K562 (cell line): Measurements from ENCODE around the gene TARP.

Experiments
- CAMTA2 ChIP-seq: fragments of 250-450 bp; sonication (Bioruptor Pico); conservative IDR thresholded peaks from 2 replicates; pipeline ENCODE4 v1.5.1; 2022
- CHD2 ChIP-seq: IDR thresholded peaks from 2 replicates; pipeline ENCODE4 v1.6.1; 2011; ENCODE audit warnings: low read depth, low read length
- CSDE1 ChIP-seq, 2 experiments: fragments of 450-650 bp; IDR thresholded peaks; 2 replicates each; pipeline ENCODE4 v1.6.1; 2016; ENCODE audit warnings: mild to moderate bottlenecking in 1 of 2
- E2F6 ChIP-seq, 2 experiments: IDR thresholded peaks; 2 replicates each; pipeline ENCODE4 v1.6.1; 2011; ENCODE audit warnings: borderline replicate concordance in 1 of 2, control low read depth in 1 of 2, low read depth in 1 of 2, low read length in 1 of 2, mild to moderate bottlenecking in 1 of 2, mixed read lengths in 1 of 2, moderate library complexity in 1 of 2; ENCODE audit not compliant: insufficient read depth in 1 of 2, insufficient read length in 1 of 2, poor library complexity in 1 of 2, severe bottlenecking in 1 of 2; ENCODE audit errors: extremely low read depth in 1 of 2
- EP400 ChIP-seq: fragments of 450-650 bp; IDR thresholded peaks from 2 replicates; pipeline ENCODE4 v1.6.1; 2017; ENCODE audit warnings: antibody characterized with exemption, mild to moderate bottlenecking, moderate library complexity
- FOXJ3 ChIP-seq: sonication (generic); formaldehyde crosslinking; IDR thresholded peaks from 2 replicates; pipeline ENCODE4 v1.4.0; 2020; ENCODE audit warnings: mild to moderate bottlenecking, missing genetic modification reagents
- GTF2A2 ChIP-seq: IDR thresholded peaks from 2 replicates; pipeline ENCODE4 v1.6.1; 2016; ENCODE audit warnings: mild to moderate bottlenecking, missing genetic modification characterization, missing compliant biosample characterization
- HDAC2 ChIP-seq: fragments of 450-650 bp; IDR thresholded peaks from 2 replicates; pipeline ENCODE4 v1.6.1; 2016; ENCODE audit warnings: mild to moderate bottlenecking
- HDAC3 ChIP-seq: fragments of 450-650 bp; IDR thresholded peaks from 2 replicates; pipeline ENCODE4 v1.6.1; 2018; ENCODE audit warnings: borderline replicate concordance, mild to moderate bottlenecking, moderate library complexity; ENCODE audit not compliant: partially characterized antibody
- HDAC6 ChIP-seq: IDR thresholded peaks from 2 replicates; pipeline ENCODE4 v1.6.1; 2012; ENCODE audit warnings: low read depth, mild to moderate bottlenecking, control low read depth, inconsistent platforms, low read length, moderate library complexity
- L3MBTL2 ChIP-seq: fragments of 450-650 bp; IDR thresholded peaks from 2 replicates; pipeline ENCODE4 v1.6.1; 2016; ENCODE audit warnings: mild to moderate bottlenecking, moderate library complexity
- MIER1 ChIP-seq: fragments of 450-650 bp; IDR thresholded peaks from 2 replicates; pipeline ENCODE4 v1.6.1; 2016; ENCODE audit warnings: antibody characterized with exemption, mild to moderate bottlenecking, low read depth
- NR2C2 ChIP-seq, 2 experiments: fragments of 200-800 bp in 1 of 2; sonication (Bioruptor generic) in 1 of 2; sonication (generic) in 1 of 2; formaldehyde crosslinking in 1 of 2; IDR thresholded peaks; 2 replicates each; pipeline versions ENCODE4 v1.6.1 to v1.8.0; 2016 to 2022; ENCODE audit warnings: mild to moderate bottlenecking in 1 of 2, missing compliant biosample characterization in 1 of 2, missing genetic modification characterization in 1 of 2, missing genetic modification reagents in 1 of 2
- NR3C1 ChIP-seq: sonication (generic); formaldehyde crosslinking; IDR thresholded peaks from 2 replicates; pipeline ENCODE4 v1.8.1; 2022; ENCODE audit warnings: missing genetic modification reagents
- NUFIP1 ChIP-seq: fragments of 450-650 bp; IDR thresholded peaks from 2 replicates; pipeline ENCODE4 v1.6.1; 2018; ENCODE audit not compliant: partially characterized antibody
- PHB2 ChIP-seq: fragments of 450-650 bp; IDR thresholded peaks from 2 replicates; pipeline ENCODE4 v1.6.1; 2017; ENCODE audit warnings: low read depth
- RBFOX2 ChIP-seq: fragments of 200-400 bp; formaldehyde crosslinking; IDR thresholded peaks from 2 replicates; pipeline ENCODE4 v1.6.1; 2017; ENCODE audit warnings: low read depth, mild to moderate bottlenecking, low read length, moderate library complexity
- RFX1 ChIP-seq: fragments of 450-650 bp; IDR thresholded peaks from 2 replicates; pipeline ENCODE4 v1.6.1; 2016; ENCODE audit warnings: mild to moderate bottlenecking, moderate library complexity
- YY1 ChIP-seq, 3 experiments: IDR thresholded peaks; 2 replicates each; pipeline ENCODE4 v1.6.1; 2011; ENCODE audit warnings: low read length in 2 of 3, mild to moderate bottlenecking in 2 of 3, moderate library complexity in 2 of 3, borderline replicate concordance in 1 of 3, control low read depth in 1 of 3, low read depth in 1 of 3; ENCODE audit not compliant: insufficient read depth in 3 of 3, insufficient replicate concordance in 2 of 3, control insufficient read depth in 1 of 3, insufficient read length in 1 of 3; ENCODE audit errors: extremely low read depth in 1 of 3
- ZBTB17 ChIP-seq: fragments of 450-650 bp; formaldehyde crosslinking; IDR thresholded peaks from 2 replicates; pipeline ENCODE4 v1.4.0; 2020; ENCODE audit warnings: mild to moderate bottlenecking
- ZBTB7A ChIP-seq: IDR thresholded peaks from 2 replicates; pipeline ENCODE4 v1.6.1; 2011; ENCODE audit warnings: low read depth, mild to moderate bottlenecking, low read length, moderate library complexity, borderline replicate concordance; ENCODE audit not compliant: control insufficient read depth
- ZNF165 ChIP-seq: fragments of 250-450 bp; sonication (Bioruptor Pico); IDR thresholded peaks from 2 replicates; pipeline ENCODE4 v1.4.0; 2020; ENCODE audit warnings: borderline replicate concordance
- ZNF175 ChIP-seq: fragments of 200-800 bp; sonication (Bioruptor generic); IDR thresholded peaks from 2 replicates; pipeline ENCODE4 v1.6.1; 2016; ENCODE audit warnings: low read depth, mild to moderate bottlenecking, missing genetic modification characterization, missing compliant biosample characterization
- TF ChIP-seq, protein P1 (sequence below): sonication (generic); formaldehyde crosslinking; IDR thresholded peaks from 2 replicates; pipeline ENCODE4 v1.8.1; 2022; ENCODE audit warnings: missing genetic modification reagents
- TF ChIP-seq, protein P2 (sequence below): fragments of 450-650 bp; formaldehyde crosslinking; IDR thresholded peaks from 2 replicates; pipeline ENCODE4 v1.4.0; 2020; ENCODE audit warnings: mild to moderate bottlenecking, moderate library complexity

Gene TARP

GRCh38 chr7:38311329-38311937 lies 38.0 kb upstream of the TARP start (continued):
- TF ChIP-seq RBFOX2 (peak; percentile 90), GTF2A2 (tag) (no peak), L3MBTL2 (peak; percentile 84), E2F6 (IDR thresholded peaks at IDR 0.05; ENCODE audit: borderline replicate concordance in 1 of 2, extremely low read depth in 1 of 2, insufficient read depth in 1 of 2, insufficient read length in 1 of 2, low read depth in 1 of 2, low read length in 1 of 2, poor library complexity in 1 of 2, severe bottlenecking in 1 of 2) (peak in 1 of 2 experiments; percentile 67), EP400 (peak; percentile 93), ZBTB17 (no peak), HDAC2 (no peak), NUFIP1 (no peak), ZNF165 (CRISPR knock-in tag) (no peak), PHB2 (no peak), HDAC6 (no peak), FOXJ3 (CRISPR knock-in tag) (no peak), NR2C2 (CRISPR knock-in tag; IDR thresholded peaks at IDR 0.05) (no peak), NR2C2 (tag; IDR thresholded peaks at IDR 0.05) (peak; percentile 40; the same call in 1 of the 2 replicates), ZNF175 (no peak), MIER1 (no peak), CHD2 (no peak), CAMTA2 (CRISPR knock-in tag) (no peak), CSDE1 (IDR thresholded peaks at IDR 0.05) (0 out of 4 replicates have a peak, but pooled peaks of 1 of the 2 experiments have one; percentile 18), NR3C1 (CRISPR knock-in tag) (no peak), ZBTB7A (peak; percentile 39; the same call in 1 of the 2 replicates), HDAC3 (no peak), YY1 (IDR thresholded peaks at IDR 0.05; ENCODE audit: borderline replicate concordance in 1 of 3, control insufficient read depth in 1 of 3, extremely low read depth in 1 of 3, insufficient read depth in 3 of 3, insufficient read length in 1 of 3, insufficient replicate concordance in 2 of 3, low read depth in 1 of 3, low read length in 2 of 3) (peak; percentile 59 to 90 (median 81)), RFX1 (no peak)
- TF ChIP-seq, protein P1, sequence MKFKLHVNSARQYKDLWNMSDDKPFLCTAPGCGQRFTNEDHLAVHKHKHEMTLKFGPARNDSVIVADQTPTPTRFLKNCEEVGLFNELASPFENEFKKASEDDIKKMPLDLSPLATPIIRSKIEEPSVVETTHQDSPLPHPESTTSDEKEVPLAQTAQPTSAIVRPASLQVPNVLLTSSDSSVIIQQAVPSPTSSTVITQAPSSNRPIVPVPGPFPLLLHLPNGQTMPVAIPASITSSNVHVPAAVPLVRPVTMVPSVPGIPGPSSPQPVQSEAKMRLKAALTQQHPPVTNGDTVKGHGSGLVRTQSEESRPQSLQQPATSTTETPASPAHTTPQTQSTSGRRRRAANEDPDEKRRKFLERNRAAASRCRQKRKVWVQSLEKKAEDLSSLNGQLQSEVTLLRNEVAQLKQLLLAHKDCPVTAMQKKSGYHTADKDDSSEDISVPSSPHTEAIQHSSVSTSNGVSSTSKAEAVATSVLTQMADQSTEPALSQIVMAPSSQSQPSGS = no peak
- TF ChIP-seq, protein P2, sequence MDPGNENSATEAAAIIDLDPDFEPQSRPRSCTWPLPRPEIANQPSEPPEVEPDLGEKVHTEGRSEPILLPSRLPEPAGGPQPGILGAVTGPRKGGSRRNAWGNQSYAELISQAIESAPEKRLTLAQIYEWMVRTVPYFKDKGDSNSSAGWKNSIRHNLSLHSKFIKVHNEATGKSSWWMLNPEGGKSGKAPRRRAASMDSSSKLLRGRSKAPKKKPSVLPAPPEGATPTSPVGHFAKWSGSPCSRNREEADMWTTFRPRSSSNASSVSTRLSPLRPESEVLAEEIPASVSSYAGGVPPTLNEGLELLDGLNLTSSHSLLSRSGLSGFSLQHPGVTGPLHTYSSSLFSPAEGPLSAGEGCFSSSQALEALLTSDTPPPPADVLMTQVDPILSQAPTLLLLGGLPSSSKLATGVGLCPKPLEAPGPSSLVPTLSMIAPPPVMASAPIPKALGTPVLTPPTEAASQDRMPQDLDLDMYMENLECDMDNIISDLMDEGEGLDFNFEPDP = no peak
